WI38 (cell line): ENCODE data around the gene PRTG.
"Not testable (repeated sequence)": the region's sequence is repeated elsewhere in the genome, so short reads cannot be mapped to it uniquely, and the experiment has no call there.

Experiments
- H3K4me3 ChIP-seq: 2 replicates; pipeline ENCODE4 v1.5.1; 2011; ENCODE audit warnings: low read depth, mild to moderate bottlenecking, control low read depth, low read length
- TF ChIP-seq, protein P1 (sequence below): IDR thresholded peaks from 2 replicates; pipeline ENCODE4 v1.5.1; 2012; ENCODE audit warnings: low read depth, mild to moderate bottlenecking, control low read depth, low read length

PRTG gene

DNA sequence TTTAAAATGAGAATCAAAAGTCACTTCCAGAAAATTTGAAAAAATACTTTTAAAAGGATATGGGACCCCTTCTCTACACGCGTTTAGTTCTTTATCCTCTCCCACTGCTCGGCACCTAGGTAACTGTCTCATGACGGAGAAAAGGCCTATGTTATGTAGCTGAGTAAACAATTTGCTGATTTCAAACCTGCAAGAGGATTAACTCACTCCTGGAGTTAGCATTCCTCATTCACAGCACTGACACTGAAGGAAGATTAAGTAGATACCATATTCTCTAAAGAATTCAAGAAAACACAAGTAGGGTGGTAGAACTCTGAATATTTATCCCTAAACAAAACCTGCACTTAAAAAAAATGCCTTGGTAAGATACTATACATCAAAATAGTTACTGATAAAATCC is 124.6 kb downstream of the PRTG start:
- H3K4me3 ChIP-seq, result no peak overlapping the region
- TF ChIP-seq, protein P1, sequence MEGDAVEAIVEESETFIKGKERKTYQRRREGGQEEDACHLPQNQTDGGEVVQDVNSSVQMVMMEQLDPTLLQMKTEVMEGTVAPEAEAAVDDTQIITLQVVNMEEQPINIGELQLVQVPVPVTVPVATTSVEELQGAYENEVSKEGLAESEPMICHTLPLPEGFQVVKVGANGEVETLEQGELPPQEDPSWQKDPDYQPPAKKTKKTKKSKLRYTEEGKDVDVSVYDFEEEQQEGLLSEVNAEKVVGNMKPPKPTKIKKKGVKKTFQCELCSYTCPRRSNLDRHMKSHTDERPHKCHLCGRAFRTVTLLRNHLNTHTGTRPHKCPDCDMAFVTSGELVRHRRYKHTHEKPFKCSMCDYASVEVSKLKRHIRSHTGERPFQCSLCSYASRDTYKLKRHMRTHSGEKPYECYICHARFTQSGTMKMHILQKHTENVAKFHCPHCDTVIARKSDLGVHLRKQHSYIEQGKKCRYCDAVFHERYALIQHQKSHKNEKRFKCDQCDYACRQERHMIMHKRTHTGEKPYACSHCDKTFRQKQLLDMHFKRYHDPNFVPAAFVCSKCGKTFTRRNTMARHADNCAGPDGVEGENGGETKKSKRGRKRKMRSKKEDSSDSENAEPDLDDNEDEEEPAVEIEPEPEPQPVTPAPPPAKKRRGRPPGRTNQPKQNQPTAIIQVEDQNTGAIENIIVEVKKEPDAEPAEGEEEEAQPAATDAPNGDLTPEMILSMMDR, result no peak

DNA sequence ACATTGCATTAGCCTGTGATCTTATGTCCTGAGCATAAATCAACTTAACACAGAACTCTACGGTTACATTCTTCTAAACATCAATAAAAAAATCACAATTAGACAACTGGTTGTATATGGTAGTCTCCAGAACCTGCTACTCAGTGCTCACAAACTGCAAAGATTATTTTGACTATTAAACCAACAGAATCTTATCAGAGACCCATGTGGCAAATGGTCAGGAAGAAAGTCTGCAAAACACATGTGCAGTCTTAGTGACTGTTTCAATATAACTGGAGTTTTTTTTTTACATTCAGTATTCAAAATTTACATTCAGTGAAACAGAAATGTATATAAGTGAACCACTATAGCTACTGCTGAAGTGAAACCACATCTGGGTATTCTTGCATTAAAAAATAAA is 127.5 kb downstream of the PRTG start:
- TF ChIP-seq, protein P1, result no peak
- no peak overlapping the region for H3K4me3 ChIP-seq

DNA sequence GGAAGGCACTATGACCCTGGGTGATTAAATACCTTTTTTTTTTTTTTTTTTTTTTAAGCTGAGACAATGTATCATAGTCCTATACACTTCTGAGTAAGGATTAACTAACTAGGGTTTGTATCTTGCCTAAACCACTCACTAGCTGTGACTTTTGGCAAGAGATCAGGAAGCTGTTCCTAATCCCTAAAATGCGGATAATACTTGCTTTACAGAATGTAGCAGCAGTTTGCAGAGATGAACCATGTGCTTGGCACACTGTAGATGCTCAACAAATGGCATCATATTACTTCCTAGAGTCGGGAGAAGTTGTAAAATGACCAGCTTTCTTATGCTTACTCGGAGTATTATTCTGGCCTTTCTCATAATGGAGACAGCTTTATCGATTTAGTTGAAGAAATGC is 129.2 kb downstream of the PRTG start:
- TF ChIP-seq, protein P1, result no peak
- no peak overlapping the region for H3K4me3 ChIP-seq

DNA sequence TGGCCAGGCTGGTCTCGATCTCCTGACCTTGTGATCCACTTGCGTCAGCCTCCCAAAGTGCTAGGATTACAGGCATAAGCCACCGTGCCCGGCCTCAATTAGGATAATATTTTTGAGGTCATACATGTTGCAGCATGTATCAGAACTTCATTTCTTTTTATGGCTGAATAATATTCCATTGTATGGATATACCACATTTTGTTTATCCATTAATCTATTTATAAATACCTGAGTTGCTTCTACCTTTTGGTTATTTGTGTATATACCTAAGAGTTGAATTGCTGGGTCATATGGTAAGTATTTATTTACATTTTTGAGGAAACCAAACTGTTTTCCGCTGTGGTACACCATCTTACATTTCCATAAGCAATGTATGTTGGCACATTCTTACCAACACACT is 136.7 kb downstream of the PRTG start:
- TF ChIP-seq, protein P1, result no peak

DNA sequence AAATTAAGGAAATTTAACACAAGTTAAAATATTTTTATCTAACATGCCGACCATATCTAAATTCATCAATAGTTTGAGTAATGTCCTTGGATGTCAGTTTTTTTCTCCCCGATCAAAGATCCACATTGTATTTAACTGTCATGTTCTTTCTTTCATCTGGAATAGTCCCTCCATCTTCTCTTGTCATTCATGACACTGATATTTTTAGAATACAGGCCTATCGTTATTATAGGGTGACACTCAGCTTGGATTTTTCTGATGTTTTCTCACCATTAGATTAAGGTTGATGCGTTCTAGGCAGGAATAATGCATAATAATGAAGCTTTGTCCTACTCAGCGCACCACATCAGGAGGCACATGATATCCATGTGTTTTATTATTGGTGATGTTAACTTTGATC is 141.6 kb downstream of the PRTG start:
- H3K4me3 ChIP-seq, result no peak overlapping the region
- TF ChIP-seq, protein P1, result no peak

More for the DNA sequence above, 136.7 kb downstream of the PRTG start:
- no peak overlapping the region for H3K4me3 ChIP-seq

DNA sequence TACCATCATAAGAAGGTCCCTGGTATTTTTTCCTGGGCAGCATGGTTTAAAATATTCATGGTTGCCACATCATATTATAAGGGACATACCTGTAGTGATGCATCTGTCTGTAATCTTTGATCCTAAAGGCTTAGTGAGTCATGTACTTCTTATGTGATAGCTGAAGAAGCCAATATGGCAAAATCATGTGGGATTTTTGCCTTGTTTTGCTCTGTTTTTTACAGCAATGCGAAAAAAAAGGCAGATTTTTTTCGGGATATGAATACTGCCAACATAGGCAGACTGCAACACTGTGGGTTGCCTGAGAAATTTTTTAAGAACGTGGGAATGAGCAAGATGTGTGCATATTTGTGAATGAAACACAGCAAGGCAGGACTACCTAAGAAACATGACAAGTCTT is 143.5 kb downstream of the PRTG start:
- TF ChIP-seq, protein P1, result no peak
- no peak overlapping the region for H3K4me3 ChIP-seq

DNA sequence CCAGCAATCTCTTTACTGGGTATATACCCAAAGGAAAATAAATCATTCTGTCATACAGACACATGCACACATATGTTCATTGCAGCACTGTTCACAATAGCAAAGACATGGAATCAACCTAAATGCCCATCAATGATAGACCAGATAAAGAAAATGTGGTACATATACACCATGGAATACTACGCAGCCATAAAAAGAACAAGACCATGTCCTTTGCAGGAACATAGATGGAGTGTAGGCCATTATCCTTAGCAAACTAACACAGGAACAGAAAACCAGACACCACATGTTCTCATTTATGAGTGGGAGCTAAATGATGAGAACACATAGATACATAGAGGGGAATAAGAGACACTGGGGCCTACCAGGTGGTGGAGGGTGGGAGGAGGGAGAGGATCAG is 149.9 kb downstream of the PRTG start:
- not testable (repeated sequence) for H3K4me3 ChIP-seq

DNA sequence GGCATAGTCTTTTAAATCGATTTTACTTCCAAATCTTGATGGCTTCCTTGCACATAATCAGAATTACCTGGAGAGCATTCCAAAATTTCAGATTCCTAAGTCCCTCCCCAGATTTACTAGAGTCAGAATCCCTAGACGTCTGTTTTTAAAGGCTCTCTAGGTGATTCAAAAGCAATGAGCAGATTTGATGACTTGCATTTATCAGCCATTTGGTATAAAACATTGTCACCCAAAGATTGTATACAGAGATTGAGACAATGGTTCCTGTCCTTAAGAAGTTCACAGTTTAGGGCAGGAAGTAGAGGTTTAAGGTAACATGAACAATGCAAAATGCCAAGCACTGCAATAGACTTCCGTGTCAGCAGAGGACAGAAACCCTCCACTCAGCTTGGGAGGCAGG is 152.2 kb downstream of the PRTG start:
- TF ChIP-seq, protein P1, result no peak

More for the DNA sequence above, 152.2 kb downstream of the PRTG start:
- H3K4me3 ChIP-seq, result no peak overlapping the region
